Measurements from ENCODE around the gene HOMER1. TPM values are rescaled to one million over a fixed set of nuclear protein-coding genes. Genes with fewer than 3 reads are reported as not detected.

Gene HOMER1
- total RNA-seq, 2 donors from 2014 or later, result 42.4 to 43.3 TPM

DNA sequence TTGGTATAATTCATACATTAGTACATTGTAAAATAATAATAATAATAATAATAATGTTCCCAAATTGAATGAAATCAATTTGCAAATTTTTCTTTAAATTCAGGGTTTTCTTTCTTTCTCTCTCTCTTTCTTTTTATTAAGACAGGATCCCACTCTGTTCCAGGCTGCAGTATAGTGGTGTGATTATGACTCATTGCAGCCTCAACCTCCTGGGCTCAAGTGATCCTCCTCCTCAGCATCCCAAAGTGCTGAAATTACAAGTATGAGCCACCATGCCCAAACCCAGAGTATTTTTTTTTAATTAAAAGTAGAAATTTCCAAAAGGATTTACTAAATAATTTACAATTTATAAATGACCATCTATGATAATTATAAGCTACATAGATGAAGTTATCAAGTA, 117.7 kb downstream of the HOMER1 start:
- no peaks in the 10 kb centered on the region for H3K9me3 ChIP-seq (ENCODE audit: control insufficient read depth, low read length)
- peaks cover 30% of the 10 kb centered on the region for H3K36me3 Mint-ChIP-seq (ENCODE audit: low read depth)
- no peak overlapping the region for H3K27ac ChIP-seq (ENCODE audit: low read depth, low read length)
- H3K27ac Mint-ChIP-seq, result no peak overlapping the region
- H3K36me3 ChIP-seq (ENCODE audit: control insufficient read depth, insufficient read depth, low read length), result peaks cover 57% of the 10 kb centered on the region
- no peak overlapping the region for H3K4me3 Mint-ChIP-seq
- no peaks in the 10 kb centered on the region for H3K27me3 Mint-ChIP-seq (ENCODE audit: insufficient read depth)
- DNase-seq, result no peak
- H3K9me3 Mint-ChIP-seq, result no peaks in the 10 kb centered on the region
- H3K9ac ChIP-seq (ENCODE audit: extremely low read depth, low read length, poor library complexity, severe bottlenecking), result no peak overlapping the region
- no peak overlapping the region for H3K4me3 ChIP-seq (ENCODE audit: low read length)
- no peaks in the 10 kb centered on the region for H3K4me1 Mint-ChIP-seq
- H3K27me3 ChIP-seq (ENCODE audit: control insufficient read depth, insufficient read depth, low read length, poor library complexity, severe bottlenecking), result no peaks in the 10 kb centered on the region
- H3K4me1 ChIP-seq (ENCODE audit: control insufficient read depth, insufficient read depth, low read length), result no peaks in the 10 kb centered on the region
- TF ChIP-seq, protein P1, sequence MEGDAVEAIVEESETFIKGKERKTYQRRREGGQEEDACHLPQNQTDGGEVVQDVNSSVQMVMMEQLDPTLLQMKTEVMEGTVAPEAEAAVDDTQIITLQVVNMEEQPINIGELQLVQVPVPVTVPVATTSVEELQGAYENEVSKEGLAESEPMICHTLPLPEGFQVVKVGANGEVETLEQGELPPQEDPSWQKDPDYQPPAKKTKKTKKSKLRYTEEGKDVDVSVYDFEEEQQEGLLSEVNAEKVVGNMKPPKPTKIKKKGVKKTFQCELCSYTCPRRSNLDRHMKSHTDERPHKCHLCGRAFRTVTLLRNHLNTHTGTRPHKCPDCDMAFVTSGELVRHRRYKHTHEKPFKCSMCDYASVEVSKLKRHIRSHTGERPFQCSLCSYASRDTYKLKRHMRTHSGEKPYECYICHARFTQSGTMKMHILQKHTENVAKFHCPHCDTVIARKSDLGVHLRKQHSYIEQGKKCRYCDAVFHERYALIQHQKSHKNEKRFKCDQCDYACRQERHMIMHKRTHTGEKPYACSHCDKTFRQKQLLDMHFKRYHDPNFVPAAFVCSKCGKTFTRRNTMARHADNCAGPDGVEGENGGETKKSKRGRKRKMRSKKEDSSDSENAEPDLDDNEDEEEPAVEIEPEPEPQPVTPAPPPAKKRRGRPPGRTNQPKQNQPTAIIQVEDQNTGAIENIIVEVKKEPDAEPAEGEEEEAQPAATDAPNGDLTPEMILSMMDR (conservative IDR thresholded peaks at IDR 0.05), result no peak

DNA sequence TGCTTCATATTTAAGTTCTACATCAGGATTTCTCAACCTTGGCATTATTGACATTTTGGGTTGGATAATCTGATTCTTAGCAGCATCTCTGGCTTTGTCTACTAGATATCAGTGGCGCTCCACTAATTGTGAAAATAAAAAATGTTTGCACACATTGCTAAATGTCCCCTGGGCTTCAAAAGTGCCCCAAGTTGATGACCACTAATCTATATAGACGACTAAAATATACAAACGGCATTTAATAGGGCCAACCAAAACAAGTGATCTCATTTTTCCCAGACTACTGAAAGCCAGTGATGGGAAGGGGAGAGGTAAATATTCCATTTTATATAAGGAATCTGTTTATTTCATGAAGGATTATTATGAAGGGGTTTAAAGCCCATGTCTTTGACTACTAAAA, 118.6 kb downstream of the HOMER1 start:
- no peak overlapping the region for H3K27ac ChIP-seq (ENCODE audit: low read depth, low read length)
- Mint-ChIP-seq H3K4me3 (no peak overlapping the region), H3K4me1 (no peaks in the 10 kb centered on the region), H3K27me3 (ENCODE audit: insufficient read depth) (no peaks in the 10 kb centered on the region), H3K9me3 (no peaks in the 10 kb centered on the region), H3K36me3 (ENCODE audit: low read depth) (peaks cover 32% of the 10 kb centered on the region), H3K27ac (peak overlapping the region; percentile 77)
- DNase-seq, result no peak
- no peaks in the 10 kb centered on the region for H3K4me1 ChIP-seq (ENCODE audit: control insufficient read depth, insufficient read depth, low read length)
- H3K9me3 ChIP-seq (ENCODE audit: control insufficient read depth, low read length), result no peaks in the 10 kb centered on the region
- 89 to 100% methylated on average over 1 to 3 of the region's 3 CpGs for WGBS, 2 experiments (ENCODE audit: insufficient coverage in 1 of 2, insufficient read length in 1 of 2)
- peaks cover 57% of the 10 kb centered on the region for H3K36me3 ChIP-seq (ENCODE audit: control insufficient read depth, insufficient read depth, low read length)
- TF ChIP-seq, protein P1 (conservative IDR thresholded peaks at IDR 0.05), result no peak
- H3K9ac ChIP-seq (ENCODE audit: extremely low read depth, low read length, poor library complexity, severe bottlenecking), result no peak overlapping the region
- H3K4me3 ChIP-seq (ENCODE audit: low read length), result no peak overlapping the region
- no peaks in the 10 kb centered on the region for H3K27me3 ChIP-seq (ENCODE audit: control insufficient read depth, insufficient read depth, low read length, poor library complexity, severe bottlenecking)

DNA sequence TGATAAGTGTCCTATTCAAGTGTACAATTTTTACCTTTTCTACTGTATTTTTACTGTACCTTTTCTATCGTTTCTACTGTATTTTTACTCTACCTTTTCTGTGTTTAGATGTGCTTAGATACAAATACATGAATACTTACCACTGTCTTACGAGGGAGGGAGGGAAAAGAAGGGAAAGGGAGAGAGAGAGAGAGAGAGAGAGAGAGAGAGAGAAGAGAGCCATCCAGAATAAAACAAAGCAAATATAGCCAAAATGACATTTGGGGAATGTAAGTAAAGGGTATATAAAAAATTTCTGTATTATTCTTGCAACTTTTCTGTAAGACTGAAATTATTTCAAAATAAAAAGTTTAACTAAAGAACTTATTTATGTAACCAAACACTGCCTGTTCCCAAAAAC, 121.2 kb downstream of the HOMER1 start:
- H3K27ac ChIP-seq (ENCODE audit: low read depth, low read length), result no peak overlapping the region
- H3K4me1 ChIP-seq (ENCODE audit: control insufficient read depth, insufficient read depth, low read length), result no peaks in the 10 kb centered on the region
- TF ChIP-seq, protein P1 (conservative IDR thresholded peaks at IDR 0.05), result no peak
- no peaks in the 10 kb centered on the region for H3K27me3 Mint-ChIP-seq (ENCODE audit: insufficient read depth)
- H3K36me3 Mint-ChIP-seq (ENCODE audit: low read depth), result peaks cover 30% of the 10 kb centered on the region
- WGBS, 2 experiments (ENCODE audit: insufficient coverage in 1 of 2, insufficient read length in 1 of 2), result 84% methylated on average over 2 of the region's 2 CpGs; no CpG with 5 or more reads in 1 of the 2 experiments
- H3K9ac ChIP-seq (ENCODE audit: extremely low read depth, low read length, poor library complexity, severe bottlenecking), result no peak overlapping the region
- H3K4me1 Mint-ChIP-seq, result no peaks in the 10 kb centered on the region
- peaks cover 48% of the 10 kb centered on the region for H3K36me3 ChIP-seq (ENCODE audit: control insufficient read depth, insufficient read depth, low read length)
- H3K4me3 Mint-ChIP-seq, result no peak overlapping the region
- no peaks in the 10 kb centered on the region for H3K9me3 ChIP-seq (ENCODE audit: control insufficient read depth, low read length)
- no peak for DNase-seq
- H3K9me3 Mint-ChIP-seq, result no peaks in the 10 kb centered on the region
- no peak overlapping the region for H3K4me3 ChIP-seq (ENCODE audit: low read length)
- no peaks in the 10 kb centered on the region for H3K27me3 ChIP-seq (ENCODE audit: control insufficient read depth, insufficient read depth, low read length, poor library complexity, severe bottlenecking)
- no peak overlapping the region for H3K27ac Mint-ChIP-seq
